RWPE1 (cell line): ENCODE results near the gene CHTF8.

Experiments used
- CTCF ChIA-PET: fragments of 350-600 bp; sonication (Branson Sonifier 250); formaldehyde crosslinking; extraction: SDS; loops from one replicate; lab custom pipeline; 2021; lab: Yijun Ruan, JAX
- POLR2A ChIA-PET: fragments of 400-600 bp; formaldehyde crosslinking; extraction: SDS; loops from one replicate; lab custom pipeline; 2020; ENCODE audit warnings: antibody characterized with exemption; ENCODE audit not compliant: low non-redundant PET; lab: Yijun Ruan, JAX
- DNase-seq: peaks from one replicate; pipeline ENCODE4 v3.0.0; 2012; ENCODE audit warnings: low spot score
- H3K27ac ChIP-seq: fragments of 450-650 bp; 2 replicates; pipeline ENCODE4 v1.5.1; 2017
- CTCF ChIP-seq: fragments of 450-650 bp; conservative IDR thresholded peaks from 2 replicates; pipeline ENCODE4 v1.5.1; 2017; ENCODE audit warnings: low read depth, mild to moderate bottlenecking

CHTF8 gene

DNA sequence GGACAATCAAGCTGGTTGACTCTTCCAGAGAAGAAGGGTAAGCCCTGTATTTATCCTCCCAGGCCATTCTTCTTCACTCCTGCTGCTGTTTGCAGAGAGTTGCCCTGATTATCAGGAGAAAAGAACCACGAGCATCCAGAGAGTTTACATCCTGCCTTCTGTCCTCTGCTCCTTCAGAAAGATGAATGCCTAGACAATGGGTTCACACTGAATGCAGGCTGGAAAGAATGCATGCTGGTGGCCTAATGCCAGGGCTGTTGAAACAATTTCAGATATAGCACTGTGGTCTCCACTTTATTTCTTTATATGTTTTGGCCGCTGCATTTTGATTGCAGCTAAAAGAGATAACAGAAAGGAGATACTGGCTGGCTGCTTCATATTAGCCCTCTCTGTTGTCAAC is 48.1 kb downstream of the CHTF8 start:
- CTCF ChIA-PET, result interaction anchor here (0.5 kb wide), 1 partner anchor 9 kb away, joined by 5 read pairs; no protein-coding TSS in a partner anchor
- no peak for TF ChIP-seq CTCF
- no peak overlapping the region for H3K27ac ChIP-seq
- POLR2A ChIA-PET, result no interaction called here
- DNase-seq, result no peak

DNA sequence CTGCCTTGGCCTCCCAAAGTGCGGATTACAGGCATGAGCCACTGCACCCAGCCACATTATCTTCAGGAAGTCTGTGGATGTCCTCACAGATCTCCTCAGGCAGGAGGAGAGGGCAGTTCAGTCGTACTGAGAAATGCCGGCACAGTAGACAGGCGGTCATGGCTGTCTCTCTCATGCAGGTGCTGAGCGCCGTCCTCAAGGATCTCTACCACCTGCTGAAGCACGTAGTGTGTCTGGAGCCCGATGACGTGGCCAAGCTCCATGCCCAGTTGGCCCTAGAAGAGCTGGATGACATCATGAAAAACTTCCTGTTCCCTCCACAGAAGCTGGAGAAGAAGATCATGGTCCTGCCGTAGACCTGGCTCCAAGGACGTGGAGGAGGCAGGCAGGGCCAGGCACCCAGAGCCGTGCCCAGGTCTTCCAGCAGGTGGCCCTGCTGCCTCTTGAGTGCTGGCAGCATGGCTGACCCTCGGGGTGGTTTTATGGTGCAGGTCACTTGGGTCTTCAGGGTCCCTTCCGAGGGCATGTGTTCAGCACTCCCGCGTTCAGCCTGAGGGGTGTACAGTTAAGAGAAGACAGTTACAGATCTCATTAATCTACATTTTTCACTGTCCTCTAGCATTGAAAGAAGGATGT is 49.0 kb downstream of the CHTF8 start:
- no peak for TF ChIP-seq CTCF
- DNase-seq, result no peak
- ChIA-PET CTCF (no interaction called here), POLR2A (no interaction called here)
- no peak overlapping the region for H3K27ac ChIP-seq

DNA sequence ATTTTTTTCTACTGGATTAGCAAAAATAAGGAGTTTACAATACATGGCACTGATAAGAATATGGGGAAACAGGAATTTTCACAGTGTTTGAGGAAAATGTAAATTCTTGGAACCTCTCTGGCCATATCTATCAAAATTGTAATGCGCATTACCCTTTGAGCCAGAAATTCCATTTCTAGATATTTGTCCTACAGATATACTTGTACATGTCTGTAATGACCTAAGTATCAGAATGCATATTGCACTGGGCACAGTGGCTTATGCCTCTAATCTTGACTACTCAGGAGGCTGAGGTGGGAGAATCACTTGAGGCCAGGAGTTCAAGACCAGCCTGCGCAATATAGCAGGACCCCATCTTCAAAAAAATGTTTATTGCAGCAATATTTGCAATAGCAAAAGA is 52.7 kb downstream of the CHTF8 start:
- ChIA-PET CTCF (no interaction called here), POLR2A (interaction anchor here (0.5 kb wide), 1 partner anchor 13 kb away, joined by 5 read pairs; no protein-coding TSS in a partner anchor)
- H3K27ac ChIP-seq, result no peak overlapping the region
- DNase-seq, result no peak
- TF ChIP-seq CTCF, result no peak

DNA sequence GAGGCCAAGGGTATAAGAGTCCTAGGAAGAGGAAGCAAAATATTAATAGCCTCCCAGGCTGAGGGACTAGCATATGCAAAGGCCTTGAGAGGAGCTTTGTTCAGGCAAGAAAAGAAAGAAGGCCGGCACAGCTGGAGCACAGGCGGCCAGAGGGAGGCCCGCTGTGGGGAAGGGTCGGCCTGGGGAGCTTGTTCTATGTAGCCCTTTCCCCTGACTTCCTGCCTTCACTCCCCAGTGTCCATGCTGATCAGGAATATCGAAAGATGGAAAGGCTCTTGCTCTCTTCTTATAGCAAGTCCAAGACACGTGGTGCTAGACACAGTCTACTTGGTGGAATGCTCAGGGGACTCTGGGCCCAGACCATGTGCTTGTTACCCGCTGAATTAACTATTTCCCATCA is 54.3 kb downstream of the CHTF8 start:
- TF ChIP-seq CTCF, result no peak
- CTCF ChIA-PET, result interaction anchor here (0.6 kb wide), 1 partner anchor 8 kb away, joined by 6 read pairs; no protein-coding TSS in a partner anchor
- H3K27ac ChIP-seq, result peak overlapping the region; percentile 79
- DNase-seq, result no peak
- POLR2A ChIA-PET, result no interaction called here

GRCh38 chr16:69077251-69077650 is 55.1 kb downstream of the CHTF8 start:
- peak; percentile 65 for DNase-seq
- H3K27ac ChIP-seq, result peak overlapping the region; percentile 79
- CTCF ChIA-PET, result no interaction called here
- POLR2A ChIA-PET, result no interaction called here
- no peak for TF ChIP-seq CTCF

GRCh38 chr16:69073181-69073702 is 59.1 kb downstream of the CHTF8 start:
- ChIA-PET POLR2A (no interaction called here), CTCF (interaction anchor here (0.6 to 1.1 kb wide), 5 partner anchors 13 to 158 kb away, joined by 3 to 6 read pairs (median 3); partner anchors contain the start of gene HAS3)
- no peak for TF ChIP-seq CTCF
- H3K27ac ChIP-seq, result peak overlapping the region; percentile 87
- peak; percentile 88 for DNase-seq
